ENCODE measurements around the gene MAD2L1.

Gene MAD2L1

GRCh38 chr4:120062663-120063195 lies 3.9 kb downstream of the MAD2L1 start:
- Histone ChIP-seq H3K27me3 (ENCODE audit: insufficient read depth, low read length) (no peaks in the 10 kb centered on the region), H3K9me2 (ENCODE audit: low read depth, low read length) (no peaks in the 10 kb centered on the region), H4K20me1 (ENCODE audit: insufficient read depth, low read length) (no peaks in the 10 kb centered on the region; the same call in 1 of the 2 replicates), H3K4me2 (ENCODE audit: low read length) (no peak overlapping the region), H2AFZ (ENCODE audit: low read length) (no peak overlapping the region), H3K27ac (ENCODE audit: low read depth, low read length, poor library complexity, severe bottlenecking) (no peak overlapping the region), H3K9ac (ENCODE audit: low read length) (no peak overlapping the region), H3K79me2 (ENCODE audit: insufficient read depth, low read length) (peaks cover 53% of the 10 kb centered on the region), H3F3A (ENCODE audit: insufficient read depth, low read length) (no peaks in the 10 kb centered on the region), H3K4me1 (ENCODE audit: insufficient read depth, low read length, severe bottlenecking) (peaks cover 45% of the 10 kb centered on the region), H3K9me3 (ENCODE audit: low read length) (no peaks in the 10 kb centered on the region), H3K36me3 (ENCODE audit: insufficient read depth, low read length) (peaks cover 77% of the 10 kb centered on the region), H3K4me3 (ENCODE audit: low read depth, low read length, poor library complexity, severe bottlenecking) (no peak overlapping the region)
- TF ChIP-seq CTCF (IDR thresholded peaks at IDR 0.05; ENCODE audit: low read length) (no peak), EZH2 (IDR thresholded peaks at IDR 0.05; ENCODE audit: borderline replicate concordance, low read length) (no peak)

- no peak overlapping the region for H3K27ac ChIP-seq (ENCODE audit: low read depth, low read length, poor library complexity, severe bottlenecking)
- H3K27me3 ChIP-seq (ENCODE audit: insufficient read depth, low read length) = no peaks in the 10 kb centered on the region
- H3K4me2 ChIP-seq (ENCODE audit: low read length) = no peak overlapping the region
- H3F3A ChIP-seq (ENCODE audit: insufficient read depth, low read length) = no peaks in the 10 kb centered on the region
- no peak overlapping the region for H3K9ac ChIP-seq (ENCODE audit: low read length)
- H3K79me2 ChIP-seq (ENCODE audit: insufficient read depth, low read length) = peaks cover 31% of the 10 kb centered on the region
- H3K9me2 ChIP-seq (ENCODE audit: low read depth, low read length) = no peaks in the 10 kb centered on the region
- H3K36me3 ChIP-seq (ENCODE audit: insufficient read depth, low read length) = peaks cover 87% of the 10 kb centered on the region
- TF ChIP-seq EZH2 (IDR thresholded peaks at IDR 0.05; ENCODE audit: borderline replicate concordance, low read length) = no peak
- TF ChIP-seq CTCF (IDR thresholded peaks at IDR 0.05; ENCODE audit: low read length) = no peak
- H2AFZ ChIP-seq (ENCODE audit: low read length) = no peak overlapping the region
- H3K4me1 ChIP-seq (ENCODE audit: insufficient read depth, low read length, severe bottlenecking) = peaks cover 26% of the 10 kb centered on the region
- no peaks in the 10 kb centered on the region; the same call in 1 of the 2 replicates for H4K20me1 ChIP-seq (ENCODE audit: insufficient read depth, low read length)
- H3K9me3 ChIP-seq (ENCODE audit: low read length) = no peaks in the 10 kb centered on the region
- no peak overlapping the region for H3K4me3 ChIP-seq (ENCODE audit: low read depth, low read length, poor library complexity, severe bottlenecking)
Observed at GRCh38 chr4:120059036-120059435, 7.6 kb downstream of the MAD2L1 start.

- H3K4me2 ChIP-seq (ENCODE audit: low read length) = no peak overlapping the region
- H3K36me3 ChIP-seq (ENCODE audit: insufficient read depth, low read length) = peaks cover 71% of the 10 kb centered on the region
- H3K9me2 ChIP-seq (ENCODE audit: low read depth, low read length) = no peaks in the 10 kb centered on the region
- TF ChIP-seq CTCF (IDR thresholded peaks at IDR 0.05; ENCODE audit: low read length) = no peak
- TF ChIP-seq EZH2 (IDR thresholded peaks at IDR 0.05; ENCODE audit: borderline replicate concordance, low read length) = no peak
- H3K9ac ChIP-seq (ENCODE audit: low read length) = no peak overlapping the region
- peaks cover 13% of the 10 kb centered on the region for H3K4me1 ChIP-seq (ENCODE audit: insufficient read depth, low read length, severe bottlenecking)
- no peak overlapping the region for H3K4me3 ChIP-seq (ENCODE audit: low read depth, low read length, poor library complexity, severe bottlenecking)
- no peak overlapping the region for H3K27ac ChIP-seq (ENCODE audit: low read depth, low read length, poor library complexity, severe bottlenecking)
- no peaks in the 10 kb centered on the region for H3K27me3 ChIP-seq (ENCODE audit: insufficient read depth, low read length)
- peaks cover 15% of the 10 kb centered on the region for H3K79me2 ChIP-seq (ENCODE audit: insufficient read depth, low read length)
- no peaks in the 10 kb centered on the region for H4K20me1 ChIP-seq (ENCODE audit: insufficient read depth, low read length)
- no peak overlapping the region for H2AFZ ChIP-seq (ENCODE audit: low read length)
- H3F3A ChIP-seq (ENCODE audit: insufficient read depth, low read length) = no peaks in the 10 kb centered on the region
- no peaks in the 10 kb centered on the region for H3K9me3 ChIP-seq (ENCODE audit: low read length)
Observed at GRCh38 chr4:120057416-120057815, 9.2 kb downstream of the MAD2L1 start.

Measured in OCI-LY1 (cell line).